Mesenchymal stem cell (in vitro differentiated cells and primary cell): ENCODE data around the gene MAN1B1.

Experiments used
- DNase-seq: peaks from one replicate; pipeline ENCODE4 v3.0.0-alpha.2; 2013
- H2AFZ ChIP-seq: one replicate; pipeline ENCODE4 v1.6.1; 2013; ENCODE audit warnings: low read depth, mild to moderate bottlenecking, control low read depth, inconsistent platforms, low read length, moderate library complexity
- H2AK5ac ChIP-seq: 2 replicates; pipeline ENCODE4 v1.6.1; 2013; ENCODE audit warnings: low read length, moderate library complexity, mild to moderate bottlenecking, inconsistent platforms; ENCODE audit not compliant: severe bottlenecking
- H2BK120ac ChIP-seq: one replicate; pipeline ENCODE4 v1.6.1; 2013; ENCODE audit warnings: low read depth, mild to moderate bottlenecking, inconsistent platforms, low read length, moderate library complexity
- H2BK12ac ChIP-seq, 2 experiments: one replicate each; pipeline ENCODE4 v1.6.1; 2013; ENCODE audit warnings: inconsistent platforms in 2 of 2, low read length in 2 of 2, mild to moderate bottlenecking in 2 of 2, moderate library complexity in 2 of 2, control low read depth in 1 of 2
- H2BK15ac ChIP-seq: one replicate; pipeline ENCODE4 v1.6.1; 2013; ENCODE audit warnings: mild to moderate bottlenecking, low read depth, inconsistent platforms; ENCODE audit not compliant: poor library complexity, severe bottlenecking
- H2BK5ac ChIP-seq: 2 replicates; pipeline ENCODE4 v1.6.1; 2013; ENCODE audit warnings: low read depth, mild to moderate bottlenecking, low read length, control low read depth, inconsistent platforms; ENCODE audit not compliant: poor library complexity, severe bottlenecking
- H3K14ac ChIP-seq, 2 experiments: one replicate each; pipeline ENCODE4 v1.6.1; 2013; ENCODE audit warnings: inconsistent platforms in 2 of 2, low read length in 2 of 2, control low read depth in 1 of 2, mild to moderate bottlenecking in 1 of 2, moderate library complexity in 1 of 2
- H3K18ac ChIP-seq, 2 experiments: one replicate each; pipeline ENCODE4 v1.6.1; 2013; ENCODE audit warnings: inconsistent platforms in 2 of 2, low read length in 2 of 2, control low read depth in 1 of 2, low read depth in 1 of 2, mild to moderate bottlenecking in 1 of 2
- H3K23ac ChIP-seq, 2 experiments: one replicate each; pipeline ENCODE4 v1.6.1; 2013; ENCODE audit warnings: inconsistent platforms in 2 of 2, low read length in 2 of 2, mild to moderate bottlenecking in 2 of 2, moderate library complexity in 2 of 2, control low read depth in 1 of 2
- H3K27ac ChIP-seq: 2 replicates; pipeline ENCODE4 v1.5.1; 2013; ENCODE audit warnings: mild to moderate bottlenecking, moderate library complexity, low read length, control low read depth, inconsistent platforms; ENCODE audit not compliant: poor library complexity, severe bottlenecking
- H3K27me3 ChIP-seq, 2 experiments: 2 replicates each; pipeline versions ENCODE4 v1.6.1 to v1.7.0; 2013; ENCODE audit warnings: low read length in 2 of 2, mild to moderate bottlenecking in 2 of 2, moderate library complexity in 2 of 2, control low read depth in 1 of 2, inconsistent platforms in 1 of 2; ENCODE audit not compliant: control insufficient read depth in 1 of 2, insufficient read depth in 1 of 2
- H3K36me3 ChIP-seq, 2 experiments: 2 replicates each; pipeline versions ENCODE4 v1.6.1 to v1.7.0; 2013; ENCODE audit warnings: low read length in 2 of 2, control low read depth in 1 of 2, inconsistent platforms in 1 of 2, low read depth in 1 of 2, mild to moderate bottlenecking in 1 of 2; ENCODE audit not compliant: insufficient read depth in 2 of 2, control insufficient read depth in 1 of 2
- H3K4ac ChIP-seq, 2 experiments: one replicate each; pipeline ENCODE4 v1.6.1; 2013; ENCODE audit warnings: inconsistent platforms in 2 of 2, low read length in 2 of 2, mild to moderate bottlenecking in 2 of 2, moderate library complexity in 2 of 2, control low read depth in 1 of 2, low read depth in 1 of 2
- H3K4me1 ChIP-seq: 2 replicates; pipeline ENCODE4 v1.6.1; 2013; ENCODE audit warnings: low read depth, low read length, control low read depth; ENCODE audit not compliant: control insufficient read depth, insufficient read depth
- H3K4me2 ChIP-seq: 2 replicates; pipeline ENCODE4 v1.6.1; 2013; ENCODE audit warnings: low read length, mild to moderate bottlenecking, inconsistent platforms; ENCODE audit not compliant: poor library complexity, severe bottlenecking
- H3K4me3 ChIP-seq, 2 experiments: 2 replicates each; pipeline versions ENCODE4 v1.5.1 to v1.7.0; 2013; ENCODE audit warnings: low read length in 2 of 2, mild to moderate bottlenecking in 2 of 2, control low read depth in 1 of 2, low read depth in 1 of 2; ENCODE audit not compliant: insufficient read depth in 1 of 2
- H3K79me1 ChIP-seq: replicated peaks from 2 replicates; pipeline ENCODE4 v1.6.1; 2013; ENCODE audit warnings: mild to moderate bottlenecking, control low read depth, low read length, inconsistent platforms; ENCODE audit not compliant: poor library complexity, severe bottlenecking
- H3K9ac ChIP-seq: 2 replicates; pipeline ENCODE4 v1.7.0; 2013; ENCODE audit warnings: mild to moderate bottlenecking, low read length, moderate library complexity
- H3K9me3 ChIP-seq: 2 replicates; pipeline ENCODE4 v1.7.0; 2013; ENCODE audit warnings: mild to moderate bottlenecking, low read length; ENCODE audit not compliant: control insufficient read depth
- H4K8ac ChIP-seq: one replicate; pipeline ENCODE4 v1.6.1; 2013; ENCODE audit warnings: inconsistent platforms, mild to moderate bottlenecking, low read length, moderate library complexity
- H4K91ac ChIP-seq: one replicate; pipeline ENCODE4 v1.6.1; 2013; ENCODE audit warnings: mild to moderate bottlenecking, low read length, inconsistent platforms
- WGBS: methylation state at CpG from one replicate; pipeline ENCODE4 v1.1.7; 2013; ENCODE audit warnings: mixed read lengths; 5-methylcytosine and 5-hydroxymethylcytosine counted together

Gene MAN1B1

DNA sequence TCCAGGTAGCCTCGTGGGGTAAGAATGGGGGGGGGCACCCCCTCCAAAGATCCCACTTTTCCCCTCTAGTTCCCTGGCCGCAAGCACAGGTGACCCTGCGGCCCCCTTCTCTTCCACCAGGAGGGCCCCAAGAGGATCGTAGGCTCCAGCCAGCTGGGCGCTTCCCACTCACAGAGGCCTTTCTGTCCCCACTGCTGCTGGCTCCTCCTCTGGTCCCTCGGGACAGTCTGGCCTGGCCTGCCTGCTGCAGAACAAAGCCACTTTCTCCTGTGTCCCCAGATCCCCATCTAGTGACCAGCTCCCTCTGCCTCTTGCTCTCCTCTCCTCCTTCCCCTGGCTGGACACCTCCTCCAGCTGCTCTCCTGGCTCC, 15.9 kb upstream of the MAN1B1 start:
- no peak overlapping the region for H2AK5ac ChIP-seq
- H3K36me3 ChIP-seq: no peaks in the 10 kb centered on the region
- 28% methylated on average over 6 of the region's 6 CpGs for WGBS
- peak overlapping the region; percentile 85 for H4K8ac ChIP-seq
- peak overlapping the region; percentile 86 for H3K4me2 ChIP-seq
- peaks cover 16% of the 10 kb centered on the region for H3K4me1 ChIP-seq
- H3K23ac ChIP-seq: no peak overlapping the region
- H4K91ac ChIP-seq: peak overlapping the region; percentile 14
- no peak overlapping the region for H2BK5ac ChIP-seq
- H3K14ac ChIP-seq: no peak overlapping the region
- peaks cover 0 to 10% of the 10 kb centered on the region in 2 experiments for H3K27me3 ChIP-seq
- H3K79me1 ChIP-seq: no peaks in the 10 kb centered on the region
- no peaks in the 10 kb centered on the region for H3K9me3 ChIP-seq
- no peak overlapping the region for H3K9ac ChIP-seq
- peak overlapping the region; percentile 17 to 20 for H2BK12ac ChIP-seq
- peak; percentile 24 for DNase-seq
- H3K4ac ChIP-seq: no peak overlapping the region
- no peak overlapping the region for H2AFZ ChIP-seq
- H2BK15ac ChIP-seq: no peak overlapping the region
- peak overlapping the region; percentile 24 to 60 for H3K4me3 ChIP-seq
- H2BK120ac ChIP-seq: no peak overlapping the region
- H3K18ac ChIP-seq: peak overlapping the region in 1 of 2 experiments; percentile 27
- no peak overlapping the region for H3K27ac ChIP-seq

DNA sequence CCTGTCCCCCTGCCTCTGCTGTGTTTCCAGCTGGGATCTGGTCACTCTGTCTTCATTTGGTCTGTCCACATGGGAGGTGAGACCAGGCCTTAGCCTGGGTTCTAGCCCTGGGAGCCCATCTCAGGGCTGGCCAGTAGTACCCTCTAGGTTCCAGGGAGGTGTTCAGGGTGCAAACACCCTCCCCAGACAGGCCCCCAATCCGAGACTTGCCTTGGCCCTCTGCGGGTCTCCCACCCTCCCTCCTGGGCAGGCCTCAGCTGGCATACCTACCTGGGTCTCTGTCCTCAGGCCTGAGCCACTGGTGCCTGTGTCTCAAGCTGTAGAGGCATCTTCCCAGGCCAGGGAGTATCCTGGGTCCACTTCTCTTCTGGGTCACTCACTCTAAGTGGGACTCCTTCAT, 15.5 kb upstream of the MAN1B1 start:
- Histone ChIP-seq H3K27ac (no peak overlapping the region), H3K27me3 (peaks cover 0 to 10% of the 10 kb centered on the region in 2 experiments), H3K36me3 (no peaks in the 10 kb centered on the region), H3K9ac (no peak overlapping the region), H4K91ac (peak overlapping the region; percentile 14), H3K4me3 (no peak overlapping the region), H2BK15ac (peak overlapping the region; percentile 12), H4K8ac (peak overlapping the region; percentile 85), H3K4me1 (peaks cover 16% of the 10 kb centered on the region), H2BK12ac (peak overlapping the region; percentile 17 to 20), H3K4ac (no peak overlapping the region), H2AFZ (no peak overlapping the region), H3K23ac (no peak overlapping the region), H3K79me1 (no peaks in the 10 kb centered on the region), H3K18ac (peak overlapping the region in 1 of 2 experiments; percentile 27), H2AK5ac (no peak overlapping the region), H3K9me3 (no peaks in the 10 kb centered on the region), H2BK120ac (no peak overlapping the region), H3K14ac (no peak overlapping the region), H3K4me2 (no peak overlapping the region), H2BK5ac (no peak overlapping the region)
- WGBS: 93% methylated on average over 2 of the region's 2 CpGs
- DNase-seq: no peak

DNA sequence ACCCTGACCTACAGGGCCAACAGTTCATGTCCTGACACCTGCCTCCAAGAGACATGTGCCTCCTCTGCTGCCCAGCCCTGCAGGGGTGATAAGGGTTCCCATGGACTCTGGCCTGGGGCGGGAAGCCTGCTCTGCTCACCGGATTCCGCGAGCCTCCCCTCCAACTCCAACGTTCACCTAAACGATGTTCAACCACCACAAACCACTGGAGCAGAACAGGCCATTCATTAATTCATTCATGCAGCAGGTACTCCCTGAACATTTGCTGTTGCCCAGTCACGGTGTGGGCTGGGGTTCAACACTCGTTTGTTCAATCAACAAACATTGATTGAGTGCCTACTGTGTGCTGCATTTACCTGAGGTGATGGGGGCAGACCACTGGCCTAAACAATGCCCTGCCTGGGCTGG, 12.8 kb upstream of the MAN1B1 start:
- H3K14ac ChIP-seq: no peak overlapping the region
- H3K23ac ChIP-seq: no peak overlapping the region
- no peak overlapping the region for H3K4me2 ChIP-seq
- no peak for DNase-seq
- no peak overlapping the region for H2BK5ac ChIP-seq
- H3K4ac ChIP-seq: no peak overlapping the region
- 92% methylated on average over 8 of the region's 8 CpGs for WGBS
- H4K91ac ChIP-seq: no peak overlapping the region
- H3K27ac ChIP-seq: no peak overlapping the region
- H3K4me1 ChIP-seq: peaks cover 36% of the 10 kb centered on the region
- no peak overlapping the region for H3K18ac ChIP-seq
- no peak overlapping the region for H2AK5ac ChIP-seq
- H2BK120ac ChIP-seq: no peak overlapping the region
- no peaks in the 10 kb centered on the region for H3K9me3 ChIP-seq
- no peak overlapping the region for H2AFZ ChIP-seq
- no peak overlapping the region for H2BK15ac ChIP-seq
- H3K4me3 ChIP-seq: no peak overlapping the region
- no peak overlapping the region for H2BK12ac ChIP-seq
- H4K8ac ChIP-seq: no peak overlapping the region
- H3K36me3 ChIP-seq: peaks cover 6% of the 10 kb centered on the region in 2 experiments
- H3K79me1 ChIP-seq: peaks cover 11% of the 10 kb centered on the region
- no peak overlapping the region for H3K9ac ChIP-seq
- H3K27me3 ChIP-seq: peaks cover 0 to 6% of the 10 kb centered on the region in 2 experiments

DNA sequence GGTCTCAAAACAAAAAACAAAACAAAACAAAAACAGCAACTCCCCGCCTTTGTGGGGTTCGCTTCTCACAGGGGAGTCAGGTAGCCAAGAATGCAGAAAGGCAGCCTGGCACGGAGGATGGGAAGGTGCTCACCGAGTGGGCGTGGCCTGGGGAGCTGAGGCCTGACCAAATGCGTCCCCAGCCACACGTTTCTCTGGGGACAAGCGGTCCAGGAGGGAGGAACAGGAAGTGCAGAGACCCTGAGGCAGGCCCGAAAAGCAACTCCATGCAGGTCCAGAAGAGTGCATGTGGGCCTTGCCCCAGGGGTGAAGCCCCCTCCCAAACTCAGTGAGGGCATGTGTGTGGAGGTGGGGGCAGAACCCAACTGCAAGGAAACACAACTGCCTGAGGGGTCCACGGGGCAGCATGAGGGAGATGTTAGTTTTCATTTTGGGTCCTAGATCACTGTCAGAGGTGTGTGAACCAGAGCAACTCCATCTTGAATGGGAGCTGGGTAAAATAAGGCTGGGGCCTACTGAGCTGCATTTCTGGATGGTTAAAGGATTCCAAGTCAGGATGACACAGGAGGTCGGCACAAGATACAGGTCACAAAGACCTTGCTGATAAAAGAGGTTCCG, 12.0 kb upstream of the MAN1B1 start:
- no peak overlapping the region for H2AFZ ChIP-seq
- H3K4me1 ChIP-seq: peaks cover 35% of the 10 kb centered on the region
- H2BK120ac ChIP-seq: no peak overlapping the region
- H3K27me3 ChIP-seq: no peaks in the 10 kb centered on the region
- H3K4ac ChIP-seq: no peak overlapping the region
- H3K9me3 ChIP-seq: no peaks in the 10 kb centered on the region
- no peak overlapping the region for H4K8ac ChIP-seq
- H3K9ac ChIP-seq: no peak overlapping the region
- no peak overlapping the region for H3K27ac ChIP-seq
- H3K4me2 ChIP-seq: no peak overlapping the region
- H2BK15ac ChIP-seq: no peak overlapping the region
- no peak for DNase-seq
- no peak overlapping the region for H2AK5ac ChIP-seq
- 81% methylated on average over 12 of the region's 12 CpGs for WGBS
- no peak overlapping the region for H2BK5ac ChIP-seq
- H2BK12ac ChIP-seq: no peak overlapping the region
- H3K79me1 ChIP-seq: peaks cover 17% of the 10 kb centered on the region
- no peak overlapping the region for H3K4me3 ChIP-seq
- H3K14ac ChIP-seq: no peak overlapping the region
- H3K23ac ChIP-seq: no peak overlapping the region
- H4K91ac ChIP-seq: no peak overlapping the region
- H3K18ac ChIP-seq: no peak overlapping the region
- peaks cover 13 to 14% of the 10 kb centered on the region in 2 experiments for H3K36me3 ChIP-seq
